Hematopoietic multipotent progenitor cell treated with erythropoietin and hydrocortisone succinate and interleukin-3 and kit ligand, for 4 days (in vitro differentiated cells): Measurements from ENCODE around the gene ECPAS.
"Not testable (repeated sequence)": the region's sequence is repeated elsewhere in the genome, so short reads cannot be mapped to it uniquely, and the experiment has no call there.

Experiments used
- DNase-seq: peaks from one replicate; pipeline ENCODE4 v3.0.0-alpha.2; 2015

The ECPAS gene

DNA sequence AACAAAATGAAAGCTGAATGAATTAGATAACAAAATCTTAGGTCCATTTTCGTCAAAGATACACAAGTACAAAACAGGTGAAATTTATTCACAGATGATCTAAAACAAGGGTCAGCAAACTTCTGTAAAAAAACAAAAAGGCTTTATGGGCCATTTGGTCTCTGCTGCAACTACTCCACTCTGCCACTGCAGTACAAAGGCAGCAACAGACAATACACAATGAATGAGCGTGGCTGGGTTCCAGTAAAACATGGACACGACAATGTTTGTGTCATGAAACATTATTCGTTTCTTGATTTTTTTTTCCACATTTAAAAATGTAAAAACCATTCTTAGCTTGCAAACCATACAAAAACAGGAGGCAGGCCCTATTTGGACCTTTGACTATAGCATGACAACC, 71.9 kb downstream of the ECPAS start:
- no peak for DNase-seq

- DNase-seq: no peak
Observed at GRCh38 chr9:111411266-111411665, 72.9 kb downstream of the ECPAS start.

- no peak for DNase-seq
Observed at GRCh38 chr9:111407813-111408212, 76.4 kb downstream of the ECPAS start.

GRCh38 chr9:111405701-111406100, 78.5 kb downstream of the ECPAS start:
- DNase-seq: peak; percentile 41

DNA sequence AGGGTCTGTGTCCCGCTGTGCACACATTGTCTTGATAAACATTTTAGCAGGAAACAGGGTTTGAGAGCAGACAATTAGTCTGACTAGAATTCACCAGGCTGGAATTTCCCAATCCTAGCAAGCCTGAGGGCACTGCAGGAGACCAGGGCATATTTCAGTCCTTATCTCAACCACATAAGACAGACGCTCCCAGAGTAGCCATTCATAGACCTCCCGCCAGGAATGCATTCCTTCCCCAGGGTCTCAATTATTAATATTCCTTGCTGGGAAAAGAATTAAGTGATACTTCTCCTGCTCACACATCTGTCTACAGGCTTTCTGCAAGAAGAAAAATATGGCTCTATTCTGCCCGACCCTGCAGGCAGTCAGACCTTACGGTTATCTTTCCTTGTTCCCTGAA, 82.7 kb downstream of the ECPAS start:
- not testable (repeated sequence) for DNase-seq

GRCh38 chr9:111400564-111400898, 83.7 kb downstream of the ECPAS start:
- DNase-seq: no peak

- DNase-seq: peak; percentile 43
Observed at GRCh38 chr9:111399772-111400563, 84.2 kb downstream of the ECPAS start.

GRCh38 chr9:111399211-111399739, 84.9 kb downstream of the ECPAS start:
- no peak for DNase-seq

DNA sequence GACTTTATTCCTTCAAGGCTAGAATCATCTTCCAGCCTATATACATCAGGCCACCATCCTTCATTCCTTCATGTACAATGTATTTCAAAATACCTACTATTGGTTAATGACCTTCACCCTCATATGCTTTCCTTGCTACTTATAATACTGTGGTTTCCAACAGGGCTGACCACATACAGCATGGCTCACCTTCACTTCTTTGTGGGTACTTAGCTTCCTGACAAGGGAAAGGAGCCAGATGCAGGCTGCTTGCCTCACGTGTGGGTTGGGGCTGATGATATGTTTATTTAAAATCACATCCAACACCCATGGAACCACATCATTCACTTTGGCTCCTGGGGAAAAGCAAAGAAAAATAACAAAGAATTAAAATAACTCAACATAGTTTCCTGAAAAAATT, 90.2 kb downstream of the ECPAS start:
- no peak for DNase-seq

DNA sequence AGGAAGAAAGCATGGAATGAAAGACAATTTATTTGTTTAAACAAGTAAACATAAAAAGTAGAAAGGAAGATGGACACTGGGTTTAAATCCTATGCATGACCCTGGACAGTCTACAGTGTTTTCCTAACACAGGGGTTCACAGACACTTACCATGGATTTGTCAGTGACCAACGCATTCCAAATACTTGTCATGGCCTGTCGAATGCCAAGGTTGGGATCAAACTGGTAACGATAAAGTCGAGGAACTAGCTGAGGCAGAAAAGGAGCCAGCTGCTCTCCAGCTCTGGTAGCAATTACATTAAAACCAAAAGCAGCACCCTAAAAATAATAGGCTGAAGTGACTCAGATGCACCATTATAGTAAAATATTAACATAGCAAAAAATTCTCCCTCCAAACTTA, 94.8 kb downstream of the ECPAS start:
- DNase-seq: no peak

DNA sequence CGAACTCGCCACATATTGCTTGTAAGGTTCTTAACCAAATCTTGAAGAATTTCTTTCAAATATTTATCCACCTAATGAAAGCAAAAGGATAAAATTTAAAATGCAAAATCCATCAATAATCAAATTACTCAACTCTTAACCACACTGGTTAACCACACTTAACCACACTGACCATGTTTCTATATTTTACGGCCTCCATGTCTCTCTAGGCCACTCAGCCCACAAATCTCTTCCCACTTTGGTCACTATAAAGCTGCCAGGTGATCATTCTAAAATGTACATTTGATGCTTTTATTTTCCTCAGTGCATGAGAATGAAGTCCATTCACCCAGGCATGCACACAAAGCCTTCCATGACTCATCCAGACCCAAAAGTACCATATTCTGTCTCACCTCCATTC, 97.8 kb downstream of the ECPAS start:
- DNase-seq: peak; percentile 14

DNA sequence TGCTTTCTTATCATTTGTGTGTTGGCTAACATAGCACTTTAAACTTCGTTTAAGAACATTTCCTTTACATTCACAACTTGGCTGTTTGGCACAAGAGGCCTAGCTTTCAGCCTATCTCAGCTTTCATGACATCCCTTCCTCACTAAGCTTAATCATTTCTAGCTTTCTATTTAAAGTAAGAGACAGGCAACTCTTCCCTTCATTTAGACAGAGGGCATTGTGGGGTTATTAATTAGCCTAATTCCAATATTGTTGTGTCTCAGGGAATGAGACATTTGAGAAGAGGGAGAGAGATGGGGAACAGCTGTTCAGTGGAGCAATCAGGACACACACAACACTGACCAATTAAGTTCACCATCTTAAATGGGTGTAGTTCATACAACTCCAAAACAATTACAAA, 103.2 kb downstream of the ECPAS start:
- no peak for DNase-seq

GRCh38 chr9:111375817-111376564, 108.2 kb downstream of the ECPAS start:
- no peak for DNase-seq

DNA sequence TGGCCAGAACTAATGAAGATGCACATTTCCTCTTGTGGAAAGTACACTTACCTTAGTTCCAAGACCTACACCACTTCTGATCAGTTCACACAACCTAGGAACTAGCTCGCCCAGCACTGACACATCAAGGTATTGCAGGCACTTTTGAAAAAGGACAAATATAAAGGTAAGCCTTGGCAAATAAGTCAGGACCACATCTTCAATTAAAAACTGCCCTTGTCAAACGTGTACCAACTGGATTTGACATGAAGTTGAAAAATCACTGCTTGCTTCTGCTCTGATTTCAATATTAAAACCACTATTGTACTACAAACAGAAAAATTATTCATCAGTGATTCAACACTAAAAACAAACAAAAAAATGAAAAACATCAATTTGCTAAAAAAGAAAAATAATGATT, 109.1 kb downstream of the ECPAS start:
- DNase-seq: no peak

DNA sequence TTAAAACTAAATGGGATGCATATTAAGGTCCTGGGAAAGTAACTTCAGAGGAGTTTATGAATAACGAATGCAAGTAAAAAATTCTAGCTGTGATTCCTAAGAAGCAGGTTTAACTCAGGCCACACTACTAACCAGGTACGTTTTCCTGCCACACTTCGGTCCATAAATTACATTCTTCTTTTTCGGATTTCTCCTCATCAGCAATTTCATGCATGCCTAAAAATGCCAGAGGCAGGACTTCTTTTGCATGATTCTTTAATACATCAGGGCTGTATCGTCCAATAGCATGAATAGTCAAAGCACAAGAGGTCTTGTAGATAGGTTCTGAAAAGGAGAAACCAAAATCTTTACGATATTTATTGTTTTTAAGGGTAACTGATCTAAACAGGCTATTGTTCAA, 111.9 kb downstream of the ECPAS start:
- DNase-seq: no peak

DNA sequence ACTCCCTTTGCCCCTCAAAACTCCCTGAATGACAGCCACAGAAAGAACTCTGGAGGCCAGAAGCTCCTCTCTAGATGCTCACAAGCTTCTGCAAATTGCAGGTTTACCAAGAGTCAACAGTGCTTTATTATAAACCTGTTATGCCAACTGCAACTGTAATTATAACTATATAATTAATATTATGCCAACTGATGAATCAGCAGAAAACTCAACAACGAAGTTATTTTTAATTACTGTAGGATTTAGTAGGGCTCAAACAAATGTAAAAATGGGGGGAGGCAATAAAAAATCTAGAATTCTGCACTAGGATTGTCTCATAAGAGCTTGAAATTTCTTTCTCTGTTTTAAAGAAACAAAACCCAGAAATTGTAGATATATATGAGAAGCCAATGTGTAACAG, 117.2 kb downstream of the ECPAS start:
- no peak for DNase-seq

GRCh38 chr9:111362526-111362925, 121.7 kb downstream of the ECPAS start:
- DNase-seq: no peak

DNA sequence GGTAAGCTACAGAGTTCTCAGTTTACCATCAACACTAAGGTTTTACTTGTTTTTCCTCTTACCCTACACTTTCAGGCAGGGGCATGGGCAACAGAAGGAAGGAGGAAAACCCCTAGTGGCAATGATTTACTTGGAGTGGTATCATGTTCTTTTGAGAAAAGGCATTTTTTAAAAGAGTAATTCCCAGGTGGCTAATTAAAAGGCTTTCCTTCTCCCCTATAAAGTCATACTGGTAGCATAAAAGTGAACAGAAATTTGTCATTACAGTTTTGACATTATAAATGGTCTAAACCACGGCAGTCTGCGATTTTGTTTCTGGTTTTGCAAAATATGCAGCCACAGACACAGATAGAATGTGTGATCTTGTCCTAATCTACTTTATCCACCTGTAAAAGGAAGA, 123.3 kb downstream of the ECPAS start:
- DNase-seq: no peak

- DNase-seq: no peak
Observed at GRCh38 chr9:111356481-111357244, 127.5 kb downstream of the ECPAS start.

- no peak for DNase-seq
Observed at GRCh38 chr9:111352545-111352944, 131.6 kb downstream of the ECPAS start.

- DNase-seq: no peak
Observed at GRCh38 chr9:111350556-111350955, 133.6 kb downstream of the ECPAS start.

DNA sequence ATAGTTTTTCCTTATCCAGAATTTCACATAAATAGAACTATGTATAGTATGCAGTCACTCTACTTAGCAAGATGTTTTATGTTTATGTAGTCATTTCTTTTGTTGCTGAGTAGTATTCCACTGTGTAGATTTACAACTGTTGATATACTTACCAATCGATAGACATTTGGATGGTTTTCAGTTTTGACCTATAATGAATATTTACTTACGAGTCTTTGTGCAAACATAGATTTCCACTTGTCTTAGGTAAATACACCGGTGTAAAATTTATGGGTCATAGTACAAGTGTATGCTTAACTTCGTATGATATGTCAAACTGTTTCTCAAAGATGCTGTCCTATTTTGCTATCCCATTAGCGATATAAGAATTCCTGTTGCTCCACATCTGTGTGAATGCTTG, 134.4 kb downstream of the ECPAS start:
- DNase-seq: no peak

GRCh38 chr9:111348821-111349271, 135.3 kb downstream of the ECPAS start:
- DNase-seq: no peak
